DOHH2 (cell line): ENCODE results near the gene BAMBI.

Experiments
- H3F3A ChIP-seq: fragments of 200-600 bp; sonication (generic), shearing (Covaris generic); 2 replicates; pipeline ENCODE4 v1.6.0; 2016; ENCODE audit warnings: antibody characterized with exemption, mild to moderate bottlenecking; ENCODE audit not compliant: control insufficient read depth, insufficient read depth
- H3K27ac ChIP-seq: fragments of 200-600 bp; sonication (generic); 2 replicates; pipeline ENCODE4 v1.5.1; 2014; ENCODE audit warnings: low read depth, mild to moderate bottlenecking, low read length, moderate library complexity
- H3K27me3 ChIP-seq: fragments of 200-600 bp; sonication (generic); 2 replicates; pipeline ENCODE4 v1.6.1; 2014; ENCODE audit warnings: mild to moderate bottlenecking, low read length, mixed read lengths; ENCODE audit not compliant: control insufficient read depth
- H3K36me3 ChIP-seq: fragments of 200-600 bp; sonication (generic); 2 replicates; pipeline ENCODE4 v1.6.1; 2014; ENCODE audit warnings: mild to moderate bottlenecking, low read length, moderate library complexity, mixed read lengths; ENCODE audit not compliant: control insufficient read depth
- H3K4me1 ChIP-seq: fragments of 200-600 bp; sonication (generic); 2 replicates; pipeline ENCODE4 v1.6.1; 2014; ENCODE audit warnings: mild to moderate bottlenecking, low read length, mixed read lengths; ENCODE audit not compliant: control insufficient read depth
- H3K4me2 ChIP-seq: fragments of 200-600 bp; sonication (generic); 2 replicates; pipeline ENCODE4 v1.6.0; 2014; ENCODE audit warnings: mild to moderate bottlenecking, low read length, moderate library complexity
- H3K4me3 ChIP-seq: fragments of 200-600 bp; sonication (generic); 2 replicates; pipeline ENCODE4 v1.5.1; 2014; ENCODE audit warnings: mild to moderate bottlenecking, low read length, mixed read lengths
- H3K79me2 ChIP-seq: fragments of 200-600 bp; sonication (generic); 2 replicates; pipeline ENCODE4 v1.6.1; 2014; ENCODE audit warnings: mild to moderate bottlenecking, low read length, mixed read lengths; ENCODE audit not compliant: control insufficient read depth
- H3K9me2 ChIP-seq: fragments of 200-600 bp; sonication (generic); replicated peaks from 2 replicates; pipeline ENCODE4 v1.6.1; 2014; ENCODE audit warnings: mild to moderate bottlenecking, low read length, mixed read lengths; ENCODE audit not compliant: control insufficient read depth
- H3K9me3 ChIP-seq: fragments of 200-600 bp; sonication (generic); 2 replicates; pipeline ENCODE4 v1.6.1; 2014; ENCODE audit warnings: antibody characterized with exemption, low read length, mixed read lengths; ENCODE audit not compliant: control insufficient read depth, insufficient read depth
- H4K20me1 ChIP-seq: fragments of 200-600 bp; sonication (generic); 2 replicates; pipeline ENCODE4 v1.6.0; 2014; ENCODE audit warnings: low read depth, mild to moderate bottlenecking, antibody characterized with exemption, low read length, moderate library complexity; ENCODE audit not compliant: control insufficient read depth, insufficient read depth
- CTCF ChIP-seq: fragments of 200-600 bp; sonication (generic); IDR thresholded peaks from one replicate; pipeline ENCODE4 v1.5.1; 2014; ENCODE audit warnings: antibody characterized with exemption, mild to moderate bottlenecking, low read depth, low read length; ENCODE audit not compliant: poor library complexity, severe bottlenecking
- EZH2phosphoT487 ChIP-seq: fragments of 200-600 bp; sonication (generic); IDR thresholded peaks from 2 replicates; pipeline ENCODE4 v1.6.1; 2017; ENCODE audit warnings: borderline replicate concordance, mild to moderate bottlenecking, antibody characterized with exemption, low read length, moderate library complexity, mixed read lengths

Gene BAMBI

GRCh38 chr10:28721318-28721951, 44.1 kb downstream of the BAMBI start:
- TF ChIP-seq CTCF (no peak), EZH2phosphoT487 (no peak)
- H3K4me2 ChIP-seq = no peak overlapping the region
- H3K36me3 ChIP-seq = no peaks in the 10 kb centered on the region
- no peaks in the 10 kb centered on the region for H3F3A ChIP-seq
- no peaks in the 10 kb centered on the region for H4K20me1 ChIP-seq
- no peaks in the 10 kb centered on the region for H3K9me3 ChIP-seq
- no peaks in the 10 kb centered on the region for H3K9me2 ChIP-seq
- H3K4me3 ChIP-seq = no peak overlapping the region
- H3K79me2 ChIP-seq = no peaks in the 10 kb centered on the region
- H3K27me3 ChIP-seq = no peaks in the 10 kb centered on the region
- no peaks in the 10 kb centered on the region for H3K4me1 ChIP-seq
- no peak overlapping the region for H3K27ac ChIP-seq

GRCh38 chr10:28722065-28722803, 44.9 kb downstream of the BAMBI start:
- no peaks in the 10 kb centered on the region for H3K4me1 ChIP-seq
- H3K9me2 ChIP-seq = no peaks in the 10 kb centered on the region
- H3K4me2 ChIP-seq = no peak overlapping the region
- no peaks in the 10 kb centered on the region for H3K27me3 ChIP-seq
- no peak for TF ChIP-seq EZH2phosphoT487
- no peak for TF ChIP-seq CTCF
- H3K36me3 ChIP-seq = no peaks in the 10 kb centered on the region
- H4K20me1 ChIP-seq = no peaks in the 10 kb centered on the region
- no peaks in the 10 kb centered on the region for H3K79me2 ChIP-seq
- H3K4me3 ChIP-seq = no peak overlapping the region
- H3K9me3 ChIP-seq = no peaks in the 10 kb centered on the region
- H3F3A ChIP-seq = no peaks in the 10 kb centered on the region
- H3K27ac ChIP-seq = no peak overlapping the region

GRCh38 chr10:28728366-28728765, 51.0 kb downstream of the BAMBI start:
- H3K4me3 ChIP-seq = no peak overlapping the region
- H4K20me1 ChIP-seq = no peaks in the 10 kb centered on the region
- no peaks in the 10 kb centered on the region for H3K9me3 ChIP-seq
- H3F3A ChIP-seq = no peaks in the 10 kb centered on the region
- no peak overlapping the region for H3K27ac ChIP-seq
- no peak overlapping the region for H3K4me2 ChIP-seq
- H3K27me3 ChIP-seq = no peaks in the 10 kb centered on the region
- no peak for TF ChIP-seq EZH2phosphoT487
- no peak for TF ChIP-seq CTCF
- no peaks in the 10 kb centered on the region for H3K9me2 ChIP-seq
- H3K4me1 ChIP-seq = no peaks in the 10 kb centered on the region
- no peaks in the 10 kb centered on the region for H3K36me3 ChIP-seq
- H3K79me2 ChIP-seq = no peaks in the 10 kb centered on the region
